AG04450 (cell line): ENCODE measurements around the gene TTLL9. TPM values are rescaled to one million over a fixed set of nuclear protein-coding genes. Genes with fewer than 3 reads are reported as not detected.
A peak's percentile ranks its signal among the peaks of the same experiment; 100 is the strongest.

Experiments
- CTCF ChIA-PET: fragments of 300-600, 350-600 bp; formaldehyde crosslinking; extraction: SDS; loops from one replicate; lab custom pipeline; 2022; ENCODE audit warnings: antibody characterized with exemption, inconsistent platforms; lab: Charles Lee
- POLR2A ChIA-PET: fragments of 350-600 bp; formaldehyde crosslinking; extraction: SDS; loops from one replicate; lab custom pipeline; 2021; ENCODE audit warnings: antibody characterized with exemption, inconsistent platforms; lab: Yijun Ruan, JAX
- DNase-seq: peaks from one replicate; pipeline ENCODE4 v3.0.0-alpha.2; 2011; ENCODE audit warnings: low read depth, low spot score
- H3K27ac ChIP-seq: one replicate; pipeline ENCODE4 v1.5.1; 2012; ENCODE audit warnings: low read depth, low read length, control low read depth
- H3K27me3 ChIP-seq: one replicate; pipeline ENCODE4 v1.6.0; 2012; ENCODE audit warnings: low read length; ENCODE audit not compliant: control insufficient read depth, insufficient read depth
- H3K4me3 ChIP-seq: 2 replicates; pipeline ENCODE4 v1.5.1; 2011; ENCODE audit warnings: mild to moderate bottlenecking, low read depth, low read length, control low read depth
- H3K9me3 ChIP-seq: 2 replicates; pipeline ENCODE4 v1.5.1; 2012; ENCODE audit warnings: low read length; ENCODE audit not compliant: control insufficient read depth, insufficient read depth
- CTCF ChIP-seq: IDR thresholded peaks from 2 replicates; pipeline ENCODE4 v1.5.1; 2011; ENCODE audit warnings: low read depth, low read length, control low read depth, inconsistent platforms
- polyA minus RNA-seq: library from RNA; depleted of rRNA, polyadenylated mRNA; stranded (reverse); fragments of >200 nt; gene quantifications from 2 replicates; pipeline ENCODE4 v1.2.3, GENCODE V29; 2011; rRNA and poly(A)+ RNA removed
- polyA plus RNA-seq: library from polyadenylated mRNA; depleted of rRNA; stranded (reverse); fragments of >200 nt; gene quantifications from 2 replicates; pipeline ENCODE4 v1.2.3, GENCODE V29; 2011; rRNA removed

TTLL9 gene
- polyA plus RNA-seq, result not detected in 2 replicates
- polyA minus RNA-seq, result not detected in 2 replicates

DNA sequence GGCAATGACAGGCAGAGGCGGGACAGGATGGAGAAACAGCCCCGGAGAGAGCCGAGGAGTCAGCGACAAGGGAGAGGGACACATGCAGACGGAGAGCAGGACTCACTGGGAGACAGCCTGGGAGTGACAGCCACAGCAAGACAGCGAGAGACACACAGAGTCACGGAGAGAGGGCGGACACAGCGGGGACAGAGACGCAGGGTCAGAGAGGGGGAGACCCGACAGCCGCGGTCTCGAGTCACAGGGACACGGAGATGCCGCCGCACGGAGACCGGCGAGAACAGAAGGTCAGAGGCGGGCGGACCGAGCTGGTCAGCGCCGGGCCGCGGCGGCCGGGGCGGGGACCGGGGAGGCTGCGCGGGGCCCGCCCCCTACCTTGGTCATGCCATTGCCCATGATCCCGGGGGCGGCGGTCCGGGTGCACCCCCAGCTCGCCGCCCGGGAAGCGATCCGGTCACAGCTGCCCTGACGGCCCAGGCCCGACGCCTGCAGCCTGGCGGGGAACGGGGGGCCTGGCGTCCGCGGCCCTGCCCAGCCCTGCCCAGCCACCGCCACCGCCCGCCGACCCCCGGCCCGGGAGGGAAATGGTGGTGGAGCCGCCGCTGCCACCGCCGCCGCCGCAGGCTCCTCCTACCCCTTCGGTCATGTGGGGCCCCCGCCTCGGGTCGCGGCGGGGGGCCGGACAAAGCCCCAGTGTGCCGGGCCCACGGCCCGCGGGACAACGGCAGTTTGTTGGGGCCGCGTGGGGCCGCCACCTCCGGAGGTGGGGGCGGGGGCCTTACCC lies at the start of gene TTLL9, which contains the start of gene DUSP15:
Gene TTLL9 (plus strand): TSS at position 693 of the 784 bp plus-strand sequence. CDS start 493 bp downstream, outside the sequence.
Gene DUSP15 (minus strand): TSS at position 586 of the 784 bp plus-strand sequence. CDS start 190 bp downstream, at position 396.
- no peak for DNase-seq
- H3K27me3 ChIP-seq, result peaks cover 63% of the 10 kb centered on the region
- H3K27ac ChIP-seq, result no peak within 1 kb of the TSS
- POLR2A ChIA-PET, result interaction anchor here (0.5 kb wide), 1 partner anchor 183 kb away, joined by 3 read pairs; no protein-coding TSS in a partner anchor
- no peak for TF ChIP-seq CTCF
- peak within 1 kb of the TSS; percentile 36; the same call in 1 of the 2 replicates for H3K4me3 ChIP-seq
- H3K9me3 ChIP-seq, result no peaks in the 10 kb centered on the region
- CTCF ChIA-PET, result no interaction called here

DNA sequence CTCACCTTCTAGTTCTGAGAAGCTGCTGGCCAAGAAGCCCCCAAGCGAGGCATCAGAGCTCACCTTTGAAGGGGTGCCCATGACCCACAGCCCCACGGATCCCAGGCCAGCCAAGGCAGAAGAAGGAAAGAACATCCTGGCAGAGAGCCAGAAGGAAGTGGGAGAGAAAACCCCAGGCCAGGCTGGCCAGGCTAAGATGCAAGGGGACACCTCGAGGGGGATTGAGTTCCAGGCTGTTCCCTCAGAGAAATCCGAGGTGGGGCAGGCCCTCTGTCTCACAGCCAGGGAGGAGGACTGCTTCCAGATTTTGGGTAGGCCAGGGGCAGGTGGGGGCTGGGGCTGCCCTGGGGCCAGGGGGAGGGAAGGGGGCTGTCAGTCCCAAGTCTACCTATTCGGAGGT lies 49.0 kb upstream of the TTLL9 start:
- CTCF ChIA-PET, result interaction anchor here (0.8 to 6.7 kb wide), 4 partner anchors 26 to 270 kb away, joined by 3 to 73 read pairs (median 10); no protein-coding TSS in a partner anchor
- no peaks in the 10 kb centered on the region for H3K9me3 ChIP-seq
- no peaks in the 10 kb centered on the region for H3K27me3 ChIP-seq
- no peak overlapping the region for H3K27ac ChIP-seq
- DNase-seq, result no peak
- POLR2A ChIA-PET, result no interaction called here
- no peak overlapping the region for H3K4me3 ChIP-seq
- no peak for TF ChIP-seq CTCF

DNA sequence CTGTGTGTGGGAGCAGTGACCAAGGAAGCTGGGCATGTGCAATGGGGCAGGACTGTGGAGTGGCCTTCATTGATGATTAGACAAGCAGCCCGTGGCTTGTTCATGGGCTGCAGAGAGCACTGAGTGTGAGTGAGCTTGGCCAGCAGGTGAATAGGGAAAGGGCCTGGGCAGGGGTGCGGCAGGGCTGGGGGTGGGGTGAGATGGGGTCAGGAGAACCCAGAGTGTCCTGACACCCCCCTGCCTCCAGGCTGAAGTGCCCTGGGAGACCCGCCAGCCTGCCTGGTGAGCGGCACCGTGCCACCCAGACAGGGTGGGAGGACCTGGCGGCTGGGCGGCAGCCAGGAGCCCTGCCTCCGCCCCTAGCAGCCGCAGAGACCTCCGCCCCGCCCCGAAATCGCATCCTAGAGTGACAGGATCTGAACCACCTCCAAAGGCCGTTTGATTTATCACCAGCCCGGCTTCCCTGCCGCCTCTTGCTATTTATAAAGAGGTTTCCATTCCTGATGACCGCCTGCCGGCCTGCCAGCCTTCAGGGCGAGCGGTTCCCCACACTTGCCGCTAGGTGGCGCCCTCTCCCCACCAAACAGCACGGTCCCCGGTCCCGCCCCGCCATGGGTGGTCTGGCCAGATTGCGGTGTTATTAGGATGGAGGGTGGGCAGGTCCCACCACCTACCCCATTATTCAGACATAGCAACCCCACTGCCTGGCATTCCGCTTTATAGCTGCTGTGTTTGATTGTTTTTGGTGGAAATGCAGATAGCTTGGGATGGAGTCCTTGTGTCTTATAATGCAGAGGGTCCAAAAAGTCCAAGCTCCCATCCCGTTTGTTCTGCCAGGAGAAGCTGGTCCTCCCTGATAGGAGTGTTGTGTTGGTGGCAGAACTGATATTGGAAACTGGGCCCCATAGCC lies 47.8 kb upstream of the TTLL9 start:
- Histone ChIP-seq H3K27me3 (peaks cover 2% of the 10 kb centered on the region), H3K9me3 (no peaks in the 10 kb centered on the region), H3K27ac (no peak overlapping the region), H3K4me3 (peak overlapping the region; percentile 13; the same call in 1 of the 2 replicates)
- TF ChIP-seq CTCF, result peak; percentile 94
- DNase-seq, result no peak
- ChIA-PET POLR2A (interaction anchor here (1.1 kb wide), 1 partner anchor 129 kb away, joined by 4 read pairs; the partner anchor contains the start of gene PDRG1), CTCF (interaction anchor here (0.5 to 6.7 kb wide), 38 partner anchors 9 to 832 kb away, joined by 3 to 73 read pairs (median 4); partner anchors contain the start of genes FOXS1 and PDRG1)

- Histone ChIP-seq H3K9me3 (no peaks in the 10 kb centered on the region), H3K4me3 (no peak overlapping the region), H3K27me3 (peaks cover 4% of the 10 kb centered on the region), H3K27ac (no peak overlapping the region)
- TF ChIP-seq CTCF, result no peak
- CTCF ChIA-PET, result interaction anchor here (0.6 to 6.7 kb wide), 37 partner anchors 9 to 831 kb away, joined by 3 to 73 read pairs (median 5); partner anchors contain the start of genes FOXS1 and PDRG1
- no peak for DNase-seq
- POLR2A ChIA-PET, result interaction anchor here (1.1 kb wide), 1 partner anchor 128 kb away, joined by 4 read pairs; the partner anchor contains the start of gene PDRG1
Observed at GRCh38 chr20:31823360-31824124, 46.9 kb upstream of the TTLL9 start.
